Measurements from ENCODE around the gene INPP4A.

INPP4A gene

DNA sequence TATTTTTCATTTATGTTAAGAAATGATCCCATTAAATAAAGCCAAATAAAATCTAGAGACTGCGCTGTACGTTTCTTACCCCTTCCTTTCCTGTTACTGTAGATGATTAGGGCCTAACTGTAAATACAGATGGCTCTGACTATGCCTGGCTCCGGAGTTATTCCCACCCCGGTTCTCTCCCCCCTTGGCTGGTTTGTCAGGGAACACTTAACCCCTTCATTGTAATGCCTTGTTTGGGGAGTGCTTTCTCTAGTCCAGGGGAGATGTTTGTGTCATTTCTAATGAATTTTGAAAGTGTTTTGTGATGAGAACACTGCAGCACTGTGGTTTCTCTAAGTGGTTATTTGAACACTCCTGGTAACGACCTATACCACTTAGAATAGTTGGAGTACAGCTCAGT is 172.5 kb downstream of the INPP4A start:
- H3K9me3 ChIP-seq, result no peaks in the 10 kb centered on the region
- H3K4me2 ChIP-seq, result no peak overlapping the region
- H3K36me3 ChIP-seq, result peaks cover 70% of the 10 kb centered on the region
- H3K4me3 ChIP-seq, result no peak overlapping the region
- TF ChIP-seq Cebpa-rat (IDR thresholded peaks at IDR 0.05), result no peak
- no peaks in the 10 kb centered on the region for H3K4me1 ChIP-seq
- no peaks in the 10 kb centered on the region; the same call in 1 of the 2 replicates for H4K20me1 ChIP-seq
- H3K27me3 ChIP-seq, result no peaks in the 10 kb centered on the region
- no peak overlapping the region for H3K27ac ChIP-seq
- no peak overlapping the region for H3K9ac ChIP-seq

DNA sequence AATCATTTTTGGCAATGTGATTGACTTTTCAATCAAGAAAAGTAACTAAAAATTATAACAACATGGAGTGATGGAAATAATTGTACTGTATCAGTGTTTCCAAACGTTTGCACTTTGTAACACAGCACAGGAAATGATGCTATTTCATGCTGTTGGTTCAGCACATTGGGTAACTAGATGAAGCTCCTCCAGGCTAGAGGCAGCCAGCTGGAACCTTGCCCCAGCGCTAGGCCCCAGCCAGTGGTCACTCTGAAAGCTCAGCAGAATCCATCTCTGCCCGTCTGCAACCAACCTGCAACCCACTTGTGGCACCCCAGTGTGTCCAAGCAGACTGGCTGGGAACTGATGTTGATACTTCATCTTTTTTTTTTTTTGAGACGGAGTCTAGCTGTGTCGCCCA is 179.0 kb downstream of the INPP4A start:
- TF ChIP-seq Cebpa-rat (IDR thresholded peaks at IDR 0.05), result no peak
- H3K4me2 ChIP-seq, result no peak overlapping the region

DNA sequence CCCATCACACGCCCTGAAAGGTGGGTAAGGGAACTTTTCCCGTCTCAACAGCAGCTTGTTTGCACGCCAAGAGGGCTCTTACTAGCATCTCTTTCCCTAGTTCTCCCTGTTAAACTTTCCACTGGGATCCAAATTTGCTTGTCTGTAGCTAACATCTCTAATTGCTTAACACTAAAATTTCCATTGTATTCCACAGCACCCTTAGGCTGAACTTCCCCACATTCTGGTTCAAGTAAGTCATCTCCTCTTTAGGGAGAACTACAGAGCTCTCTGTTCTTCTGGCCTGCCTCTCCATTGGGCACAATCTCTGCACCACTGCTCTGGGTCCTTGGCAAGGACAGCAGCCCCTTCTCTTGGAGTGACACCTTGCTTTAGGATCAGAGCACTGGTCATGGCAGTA is 187.7 kb downstream of the INPP4A start:
- H3K36me3 ChIP-seq, result peaks cover 35% of the 10 kb centered on the region
- H3K27me3 ChIP-seq, result no peaks in the 10 kb centered on the region
- H3K4me1 ChIP-seq, result no peaks in the 10 kb centered on the region
- no peaks in the 10 kb centered on the region for H3K9me3 ChIP-seq
- no peak for TF ChIP-seq Cebpa-rat (IDR thresholded peaks at IDR 0.05)
- no peak overlapping the region for H3K27ac ChIP-seq
- no peaks in the 10 kb centered on the region for H4K20me1 ChIP-seq
- no peak overlapping the region for H3K4me3 ChIP-seq
- no peak overlapping the region for H3K9ac ChIP-seq
- H3K4me2 ChIP-seq, result no peak overlapping the region

More for the DNA sequence above, 179.0 kb downstream of the INPP4A start:
- Histone ChIP-seq H3K4me1 (peaks cover 4% of the 10 kb centered on the region; the same call in 1 of the 2 replicates), H3K4me3 (no peak overlapping the region), H3K9ac (no peak overlapping the region), H4K20me1 (no peaks in the 10 kb centered on the region), H3K9me3 (no peaks in the 10 kb centered on the region), H3K27ac (no peak overlapping the region), H3K36me3 (peaks cover 6% of the 10 kb centered on the region; the same call in 1 of the 2 replicates), H3K27me3 (no peaks in the 10 kb centered on the region)

DNA sequence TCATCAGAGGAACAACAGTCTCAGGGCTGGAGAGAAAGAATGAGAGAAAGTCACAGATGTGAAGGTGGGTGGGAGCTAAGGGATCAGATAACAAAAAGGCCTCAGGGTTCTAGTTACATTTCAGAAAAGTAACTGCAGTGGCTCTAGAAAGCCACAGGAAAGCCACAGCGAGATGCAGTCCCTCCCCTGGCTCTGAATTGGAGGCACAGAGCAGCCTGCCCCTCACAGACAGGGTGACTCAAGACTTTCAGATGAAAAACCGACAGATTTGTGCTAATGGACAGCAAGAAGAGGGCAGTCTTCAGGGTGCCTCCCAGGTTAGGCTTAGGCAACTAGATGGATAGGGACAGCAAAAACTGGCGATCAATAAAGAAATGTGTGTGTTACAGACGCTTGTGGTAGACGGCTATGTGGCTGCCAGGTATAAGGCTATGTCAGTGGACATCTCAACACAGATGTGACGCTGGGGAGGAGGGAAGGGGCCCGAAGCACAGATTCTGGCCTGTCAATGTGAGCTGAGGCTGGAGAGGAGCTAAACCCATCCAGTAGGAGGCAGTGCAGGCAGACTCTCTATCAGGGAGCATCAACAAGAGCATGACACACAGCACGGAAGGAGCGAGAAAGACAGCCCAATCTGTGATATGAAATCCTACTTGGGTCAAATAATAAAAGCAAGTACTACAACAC is 189.9 kb downstream of the INPP4A start:
- Histone ChIP-seq H3K9ac (no peak overlapping the region), H3K27ac (no peak overlapping the region), H3K36me3 (peaks cover 35% of the 10 kb centered on the region), H3K4me1 (no peaks in the 10 kb centered on the region), H3K27me3 (no peaks in the 10 kb centered on the region), H4K20me1 (no peaks in the 10 kb centered on the region), H3K4me2 (no peak overlapping the region), H3K4me3 (no peak overlapping the region), H3K9me3 (no peaks in the 10 kb centered on the region)
- no peak for TF ChIP-seq Cebpa-rat (IDR thresholded peaks at IDR 0.05)

DNA sequence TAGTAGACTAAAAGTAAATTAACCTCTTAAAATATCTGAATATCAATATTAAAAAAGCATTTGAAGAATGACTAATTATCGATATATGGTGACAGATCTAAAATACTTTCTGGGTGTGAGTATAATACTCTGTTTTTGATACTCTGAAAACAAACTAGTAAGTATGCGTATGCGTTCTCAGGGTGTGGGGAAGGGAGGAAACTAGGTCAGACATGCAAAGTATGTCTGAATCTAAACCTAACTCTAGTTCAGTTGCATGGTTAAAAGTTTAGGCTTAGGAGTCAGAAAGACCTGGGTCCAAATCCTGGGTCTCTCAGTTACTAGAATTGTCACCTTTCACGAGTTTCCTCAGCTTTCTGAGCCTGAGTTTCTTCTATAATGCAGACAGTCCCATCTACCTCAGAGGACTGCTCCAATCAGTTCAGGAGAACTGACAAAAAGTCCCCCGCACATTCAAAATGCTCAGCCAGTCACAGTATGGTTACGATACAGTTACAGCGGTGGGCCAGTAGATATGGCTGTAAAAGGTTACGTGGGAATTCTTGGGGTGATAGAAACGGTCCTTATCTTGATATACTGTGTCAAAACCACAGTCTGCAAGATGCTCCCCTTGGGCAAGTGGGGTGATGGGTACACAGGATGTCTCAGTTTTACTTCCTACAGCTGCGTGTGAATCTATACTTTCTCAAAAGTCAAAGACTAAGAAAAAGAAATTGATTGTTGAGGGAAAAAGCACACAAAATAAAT is 192.9 kb downstream of the INPP4A start:
- no peak overlapping the region for H3K4me2 ChIP-seq
- peaks cover 20% of the 10 kb centered on the region for H3K36me3 ChIP-seq
- H3K4me3 ChIP-seq, result no peak overlapping the region
- no peaks in the 10 kb centered on the region for H4K20me1 ChIP-seq
- no peaks in the 10 kb centered on the region for H3K27me3 ChIP-seq
- no peak for TF ChIP-seq Cebpa-rat (IDR thresholded peaks at IDR 0.05)
- H3K27ac ChIP-seq, result no peak overlapping the region
- H3K9me3 ChIP-seq, result no peaks in the 10 kb centered on the region
- H3K4me1 ChIP-seq, result no peaks in the 10 kb centered on the region
- no peak overlapping the region for H3K9ac ChIP-seq

DNA sequence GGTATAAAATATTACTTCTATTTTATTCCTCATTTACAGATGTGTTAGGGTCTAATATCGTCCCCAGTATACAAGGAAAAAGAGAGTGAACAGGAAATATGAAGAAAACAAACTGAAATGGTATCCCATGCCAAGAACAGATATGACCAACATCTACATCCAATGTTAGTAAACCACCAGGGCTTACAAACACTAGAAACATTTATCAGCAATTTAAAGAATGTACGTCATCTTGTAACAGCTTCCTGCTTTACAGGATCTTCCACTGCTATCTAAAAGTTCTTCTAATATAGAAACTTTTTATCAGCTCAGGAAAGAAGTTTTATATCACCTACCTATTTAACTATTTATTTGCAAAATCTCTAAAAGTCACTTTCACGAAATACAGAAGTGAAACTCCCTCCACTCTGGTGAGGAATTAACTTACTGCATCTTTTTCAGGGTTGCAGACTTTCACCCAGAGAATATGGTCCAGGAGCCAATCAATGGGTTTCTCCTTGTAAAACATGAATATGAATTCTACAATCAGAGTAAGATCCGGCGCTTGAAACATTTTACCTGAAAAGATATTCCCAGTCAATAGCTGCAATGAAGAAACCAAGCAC is 198.9 kb downstream of the INPP4A start:
- H3K27me3 ChIP-seq, result no peaks in the 10 kb centered on the region
- H3K9ac ChIP-seq, result no peak overlapping the region
- no peaks in the 10 kb centered on the region for H4K20me1 ChIP-seq
- no peak overlapping the region for H3K4me2 ChIP-seq
- no peak overlapping the region for H3K27ac ChIP-seq
- H3K4me1 ChIP-seq, result peaks cover 6% of the 10 kb centered on the region
- no peaks in the 10 kb centered on the region for H3K36me3 ChIP-seq
- TF ChIP-seq Cebpa-rat (IDR thresholded peaks at IDR 0.05), result no peak
- H3K4me3 ChIP-seq, result no peak overlapping the region
- no peaks in the 10 kb centered on the region for H3K9me3 ChIP-seq
